ENCODE results near the gene USP25. TPM values are rescaled to one million over a fixed set of nuclear protein-coding genes. Genes with fewer than 3 reads are reported as not detected.

USP25 gene
- total RNA-seq, 2 experiments from 2014 or later, result 34.1 to 34.6 TPM

DNA sequence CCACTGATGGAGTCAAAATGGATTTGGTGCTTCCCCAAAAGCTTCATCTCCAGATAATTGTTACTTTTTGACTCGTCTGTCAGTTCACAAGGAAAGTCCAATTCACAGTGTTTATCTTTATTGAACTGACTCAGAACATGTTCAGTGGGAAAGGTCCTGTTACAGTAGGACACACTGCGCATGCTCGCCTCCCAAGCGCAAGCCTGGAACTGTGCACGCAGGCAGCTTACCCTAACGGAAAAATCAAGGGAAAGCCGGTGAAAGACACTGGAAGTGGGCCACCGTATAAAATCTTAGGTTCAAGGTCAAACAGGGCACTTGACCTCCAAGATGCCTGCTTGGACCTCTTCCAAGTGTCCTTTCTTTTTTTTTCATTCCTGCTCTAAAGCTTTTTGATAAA lies 174.6 kb downstream of the USP25 start:
- H3K27me3 Mint-ChIP-seq, result no peaks in the 10 kb centered on the region
- H3K4me1 Mint-ChIP-seq (ENCODE audit: low read depth), result no peaks in the 10 kb centered on the region
- no peak overlapping the region for H3K27ac Mint-ChIP-seq
- TF ChIP-seq, protein P1, sequence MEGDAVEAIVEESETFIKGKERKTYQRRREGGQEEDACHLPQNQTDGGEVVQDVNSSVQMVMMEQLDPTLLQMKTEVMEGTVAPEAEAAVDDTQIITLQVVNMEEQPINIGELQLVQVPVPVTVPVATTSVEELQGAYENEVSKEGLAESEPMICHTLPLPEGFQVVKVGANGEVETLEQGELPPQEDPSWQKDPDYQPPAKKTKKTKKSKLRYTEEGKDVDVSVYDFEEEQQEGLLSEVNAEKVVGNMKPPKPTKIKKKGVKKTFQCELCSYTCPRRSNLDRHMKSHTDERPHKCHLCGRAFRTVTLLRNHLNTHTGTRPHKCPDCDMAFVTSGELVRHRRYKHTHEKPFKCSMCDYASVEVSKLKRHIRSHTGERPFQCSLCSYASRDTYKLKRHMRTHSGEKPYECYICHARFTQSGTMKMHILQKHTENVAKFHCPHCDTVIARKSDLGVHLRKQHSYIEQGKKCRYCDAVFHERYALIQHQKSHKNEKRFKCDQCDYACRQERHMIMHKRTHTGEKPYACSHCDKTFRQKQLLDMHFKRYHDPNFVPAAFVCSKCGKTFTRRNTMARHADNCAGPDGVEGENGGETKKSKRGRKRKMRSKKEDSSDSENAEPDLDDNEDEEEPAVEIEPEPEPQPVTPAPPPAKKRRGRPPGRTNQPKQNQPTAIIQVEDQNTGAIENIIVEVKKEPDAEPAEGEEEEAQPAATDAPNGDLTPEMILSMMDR (IDR thresholded peaks at IDR 0.05), result no peak
- DNase-seq (no peak), ATAC-seq (no peak)
- H3K4me3 Mint-ChIP-seq, result no peak overlapping the region
- intact Hi-C loops (cut with micrococcal nuclease), result no loop called here
- ChIA-PET POLR2A (no interaction called here), CTCF (no interaction called here)
- peaks cover 31% of the 10 kb centered on the region for H3K9me3 Mint-ChIP-seq
- no peaks in the 10 kb centered on the region for H3K36me3 Mint-ChIP-seq (ENCODE audit: low read depth)

DNA sequence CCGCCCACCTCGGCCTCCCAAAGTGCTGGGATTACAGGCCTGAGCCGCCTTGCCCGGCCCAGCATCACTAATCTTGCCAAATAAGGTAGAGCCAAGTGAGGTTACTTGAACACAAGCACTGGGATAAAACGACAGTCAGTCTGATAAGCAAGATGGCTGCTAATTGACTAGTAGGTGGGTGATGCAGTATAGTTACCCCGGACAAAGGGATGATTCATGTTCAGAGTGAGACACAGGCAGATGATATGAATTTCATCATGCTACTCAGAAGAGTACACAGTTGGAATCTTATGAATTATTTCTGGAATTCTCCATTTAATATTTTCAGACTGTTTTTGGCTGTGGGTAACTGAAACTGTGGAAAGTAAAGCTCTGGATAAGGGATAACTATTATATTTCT lies 178.4 kb downstream of the USP25 start:
- H3K9me3 Mint-ChIP-seq, result peaks cover 17% of the 10 kb centered on the region
- ChIA-PET CTCF (no interaction called here), POLR2A (no interaction called here)
- H3K27me3 Mint-ChIP-seq, result no peaks in the 10 kb centered on the region
- DNase-seq (no peak), ATAC-seq (no peak)
- intact Hi-C loops (cut with micrococcal nuclease), result no loop called here
- no peaks in the 10 kb centered on the region for H3K36me3 Mint-ChIP-seq (ENCODE audit: low read depth)
- no peak overlapping the region for H3K4me3 Mint-ChIP-seq
- H3K27ac Mint-ChIP-seq, result no peak overlapping the region
- TF ChIP-seq, protein P1 (IDR thresholded peaks at IDR 0.05), result no peak
- no peaks in the 10 kb centered on the region for H3K4me1 Mint-ChIP-seq (ENCODE audit: low read depth)

GRCh38 chr21:15928196-15928595 lies 198.4 kb downstream of the USP25 start:
- no peaks in the 10 kb centered on the region for H3K4me1 Mint-ChIP-seq (ENCODE audit: low read depth)
- TF ChIP-seq, protein P1 (IDR thresholded peaks at IDR 0.05), result no peak
- POLR2A ChIA-PET, result no interaction called here
- CTCF ChIA-PET, result no interaction called here
- no peak overlapping the region for H3K4me3 Mint-ChIP-seq
- peaks cover 2% of the 10 kb centered on the region for H3K9me3 Mint-ChIP-seq
- no peaks in the 10 kb centered on the region for H3K36me3 Mint-ChIP-seq (ENCODE audit: low read depth)
- ATAC-seq, result no peak
- H3K27ac Mint-ChIP-seq, result no peak overlapping the region
- no peak for DNase-seq
- intact Hi-C loops (cut with micrococcal nuclease), result no loop called here
- peaks cover 10% of the 10 kb centered on the region for H3K27me3 Mint-ChIP-seq

DNA sequence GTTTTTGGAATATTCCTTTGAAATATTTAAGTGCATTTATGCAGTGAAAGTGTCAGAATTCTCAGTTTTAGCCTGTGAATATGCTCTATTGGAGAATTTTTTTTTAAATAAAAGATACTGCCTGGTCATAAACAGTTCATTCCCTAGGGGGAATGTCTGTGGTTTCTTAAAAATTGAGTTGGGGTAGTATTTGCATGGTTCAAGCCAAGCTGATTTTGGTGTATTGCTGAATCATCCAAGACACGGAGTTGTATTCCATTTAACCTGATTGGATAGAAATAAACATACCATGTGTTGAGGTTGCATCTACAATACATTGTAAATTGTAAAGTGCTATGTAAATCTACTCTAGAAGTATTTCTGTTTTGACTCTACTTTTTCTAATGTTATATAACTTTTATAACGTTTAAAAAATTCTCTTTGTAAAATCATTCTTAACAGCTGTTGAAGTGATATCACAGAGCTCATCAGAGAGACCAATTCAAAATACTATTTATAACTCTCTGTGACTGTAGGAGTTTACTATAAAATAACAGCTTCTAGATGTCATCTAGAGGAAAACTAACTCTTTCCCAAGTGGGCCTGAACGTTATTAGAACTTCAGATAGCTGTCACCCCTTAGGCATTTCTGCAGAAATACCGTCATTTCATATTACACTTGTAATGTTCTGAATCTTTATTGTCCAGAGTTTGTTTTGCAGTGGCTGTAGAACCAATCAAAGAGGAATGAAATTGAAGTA lies 199.1 kb downstream of the USP25 start:
- DNase-seq (no peak), ATAC-seq (no peak)
- Mint-ChIP-seq H3K27ac (no peak overlapping the region), H3K4me1 (ENCODE audit: low read depth) (no peaks in the 10 kb centered on the region), H3K4me3 (no peak overlapping the region), H3K9me3 (peaks cover 2% of the 10 kb centered on the region), H3K36me3 (ENCODE audit: low read depth) (no peaks in the 10 kb centered on the region), H3K27me3 (peaks cover 8% of the 10 kb centered on the region)
- CTCF ChIA-PET, result no interaction called here
- TF ChIP-seq, protein P1 (IDR thresholded peaks at IDR 0.05), result no peak
- POLR2A ChIA-PET, result no interaction called here
- intact Hi-C loops (cut with micrococcal nuclease), result no loop called here

- TF ChIP-seq, protein P1 (IDR thresholded peaks at IDR 0.05), result no peak
- no peak overlapping the region for H3K4me3 Mint-ChIP-seq
These were observed 199.8 kb downstream of the USP25 start for GRCh38 chr21:15929536-15929935.

More at GRCh38 chr21:15929536-15929935, 199.8 kb downstream of the USP25 start:
- no peaks in the 10 kb centered on the region for H3K36me3 Mint-ChIP-seq (ENCODE audit: low read depth)
- intact Hi-C loops (cut with micrococcal nuclease), result no loop called here
- ChIA-PET POLR2A (no interaction called here), CTCF (no interaction called here)
- no peaks in the 10 kb centered on the region for H3K4me1 Mint-ChIP-seq (ENCODE audit: low read depth)
- no peak for DNase-seq
- ATAC-seq, result no peak
- H3K27me3 Mint-ChIP-seq, result peaks cover 7% of the 10 kb centered on the region
- H3K27ac Mint-ChIP-seq, result no peak overlapping the region
- H3K9me3 Mint-ChIP-seq, result peaks cover under 1% of the 10 kb centered on the region

All from activated CD8-positive, alpha-beta T cell treated with anti-CD3 and anti-CD28 coated beads for 36 hours (primary cell).